GM12878 (cell line): ENCODE measurements around the gene SPDYE4.

Experiments
- BHLHE40 ChIP-seq, 2 experiments: fragments of 450-650 bp in 1 of 2; IDR thresholded peaks; 2 replicates each; pipeline ENCODE4 v1.6.1; 2011 to 2017; ENCODE audit warnings: low read depth in 2 of 2, borderline replicate concordance in 1 of 2, improper control_type of control experiment in 1 of 2, low read length in 1 of 2, mild to moderate bottlenecking in 1 of 2
- CREB1 ChIP-seq: IDR thresholded peaks from 2 replicates; pipeline ENCODE4 v1.6.1; 2012; ENCODE audit warnings: low read depth, mild to moderate bottlenecking, inconsistent platforms
- CTCF ChIP-seq, 3 experiments: IDR thresholded peaks in 2 of 3; conservative IDR thresholded peaks in 1 of 3; 2 replicates each; pipeline ENCODE4 v1.5.1; 2011; ENCODE audit warnings: low read depth in 3 of 3, low read length in 3 of 3, mild to moderate bottlenecking in 3 of 3, control low read depth in 2 of 3, moderate library complexity in 2 of 3, inconsistent platforms in 1 of 3, mixed read lengths in 1 of 3; ENCODE audit not compliant: control insufficient read depth in 2 of 3, insufficient read depth in 1 of 3; ENCODE audit errors: extremely low read depth in 1 of 3
- E4F1 ChIP-seq: fragments of 450-650 bp; IDR thresholded peaks from 2 replicates; pipeline ENCODE4 v1.6.1; 2018; ENCODE audit warnings: borderline replicate concordance, mild to moderate bottlenecking; ENCODE audit not compliant: partially characterized antibody
- EP300 ChIP-seq, 2 experiments: fragments of 150-350 bp in 1 of 2; IDR thresholded peaks; 2 replicates each; pipeline ENCODE4 v1.6.1; 2011 to 2012; ENCODE audit warnings: low read depth in 2 of 2, low read length in 2 of 2, borderline replicate concordance in 1 of 2, improper control_type of control experiment in 1 of 2, inconsistent platforms in 1 of 2; ENCODE audit not compliant: control insufficient read depth in 1 of 2
- ESRRA ChIP-seq: IDR thresholded peaks from 2 replicates; pipeline ENCODE4 v1.6.1; 2012; ENCODE audit warnings: mild to moderate bottlenecking, low read length, improper control_type of control experiment
- EZH2 ChIP-seq: IDR thresholded peaks from 2 replicates; pipeline ENCODE4 v1.6.1; 2012; ENCODE audit warnings: low read depth, mild to moderate bottlenecking, control low read depth, inconsistent platforms, low read length, borderline replicate concordance; ENCODE audit not compliant: control insufficient read depth
- HDAC2 ChIP-seq: fragments of 200-600 bp; sonication (generic); IDR thresholded peaks from 2 replicates; pipeline ENCODE4 v1.6.1; 2017
- POLR2A ChIP-seq: IDR thresholded peaks from 2 replicates; pipeline ENCODE4 v1.6.1; 2011; ENCODE audit warnings: low read depth, mild to moderate bottlenecking, low read length
- POLR2AphosphoS5 ChIP-seq: IDR thresholded peaks from 2 replicates; pipeline ENCODE4 v1.6.1; 2011; ENCODE audit warnings: mild to moderate bottlenecking, low read length, inconsistent platforms
- RAD51 ChIP-seq: fragments of 450-650 bp; IDR thresholded peaks from 2 replicates; pipeline ENCODE4 v1.6.1; 2016; ENCODE audit warnings: moderate library complexity, mild to moderate bottlenecking, inconsistent platforms
- SMARCA5 ChIP-seq: fragments of 450-650 bp; IDR thresholded peaks from 2 replicates; pipeline ENCODE4 v1.6.1; 2017; ENCODE audit warnings: mild to moderate bottlenecking
- ZBTB40 ChIP-seq: fragments of 450-650 bp; IDR thresholded peaks from 2 replicates; pipeline ENCODE4 v1.6.1; 2016; ENCODE audit warnings: mild to moderate bottlenecking, moderate library complexity, borderline replicate concordance

- TF ChIP-seq ESRRA: no peak
- TF ChIP-seq CTCF (IDR thresholded peaks at IDR 0.05 in 2 of 3, conservative IDR thresholded peaks at IDR 0.05 in 1 of 3; ENCODE audit: control insufficient read depth in 2 of 3, extremely low read depth in 1 of 3, insufficient read depth in 1 of 3, low read depth in 3 of 3, low read length in 3 of 3): no peak
- TF ChIP-seq RAD51: no peak
- no peak for TF ChIP-seq EP300 (IDR thresholded peaks at IDR 0.05; ENCODE audit: borderline replicate concordance in 1 of 2, control insufficient read depth in 1 of 2, low read depth in 2 of 2, low read length in 2 of 2)
- TF ChIP-seq POLR2A: no peak
- no peak for TF ChIP-seq CREB1
- no peak for TF ChIP-seq EZH2
- TF ChIP-seq E4F1: no peak
- TF ChIP-seq HDAC2: no peak
- TF ChIP-seq POLR2AphosphoS5: no peak
- TF ChIP-seq BHLHE40 (IDR thresholded peaks at IDR 0.05; ENCODE audit: borderline replicate concordance in 1 of 2, low read depth in 2 of 2, low read length in 1 of 2): no peak
- no peak for TF ChIP-seq SMARCA5
- TF ChIP-seq ZBTB40: no peak
Observed at GRCh38 chr17:8701221-8701620, 57.1 kb downstream of the SPDYE4 start.
